ENCODE measurements around the gene GRIN2A.

DNA sequence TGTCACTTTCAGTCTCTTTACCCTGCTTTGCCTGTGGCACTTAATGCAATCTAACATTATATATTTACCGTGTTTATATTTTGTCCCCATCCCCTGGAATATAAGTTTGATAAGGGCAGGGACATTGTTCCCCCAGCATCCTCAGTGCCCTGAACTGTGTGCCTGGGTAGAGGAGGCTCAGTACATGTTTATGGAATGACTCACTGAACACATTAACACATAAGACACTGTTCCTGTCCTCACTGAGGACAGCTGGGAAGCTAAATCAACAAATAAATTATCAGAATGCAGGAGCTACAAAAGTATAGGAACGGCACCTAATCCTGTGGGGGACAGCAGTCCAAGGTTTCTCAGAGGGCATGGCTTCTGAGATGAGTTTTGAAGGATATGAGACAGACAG, 27.8 kb downstream of the GRIN2A start:
- TF ChIP-seq, protein P1, sequence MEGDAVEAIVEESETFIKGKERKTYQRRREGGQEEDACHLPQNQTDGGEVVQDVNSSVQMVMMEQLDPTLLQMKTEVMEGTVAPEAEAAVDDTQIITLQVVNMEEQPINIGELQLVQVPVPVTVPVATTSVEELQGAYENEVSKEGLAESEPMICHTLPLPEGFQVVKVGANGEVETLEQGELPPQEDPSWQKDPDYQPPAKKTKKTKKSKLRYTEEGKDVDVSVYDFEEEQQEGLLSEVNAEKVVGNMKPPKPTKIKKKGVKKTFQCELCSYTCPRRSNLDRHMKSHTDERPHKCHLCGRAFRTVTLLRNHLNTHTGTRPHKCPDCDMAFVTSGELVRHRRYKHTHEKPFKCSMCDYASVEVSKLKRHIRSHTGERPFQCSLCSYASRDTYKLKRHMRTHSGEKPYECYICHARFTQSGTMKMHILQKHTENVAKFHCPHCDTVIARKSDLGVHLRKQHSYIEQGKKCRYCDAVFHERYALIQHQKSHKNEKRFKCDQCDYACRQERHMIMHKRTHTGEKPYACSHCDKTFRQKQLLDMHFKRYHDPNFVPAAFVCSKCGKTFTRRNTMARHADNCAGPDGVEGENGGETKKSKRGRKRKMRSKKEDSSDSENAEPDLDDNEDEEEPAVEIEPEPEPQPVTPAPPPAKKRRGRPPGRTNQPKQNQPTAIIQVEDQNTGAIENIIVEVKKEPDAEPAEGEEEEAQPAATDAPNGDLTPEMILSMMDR (IDR thresholded peaks at IDR 0.05), result no peak
- no peak for TF ChIP-seq POLR2A (IDR thresholded peaks at IDR 0.05)
